Left lung (tissue), 10 donors: ENCODE data around the gene VSIG8. TPM values are rescaled to one million over a fixed set of nuclear protein-coding genes. Genes with fewer than 3 reads are reported as not detected.
A peak's percentile ranks its signal among the peaks of the same experiment; 100 is the strongest.

Source experiments
- ATAC-seq: fragments of 200-7000 bp; cut with Tn5 transposase; one replicate; pipeline ENCODE4 v1.9.1; 2020; ENCODE audit warnings: moderate library complexity
- DNase-seq, 4 donors: peaks; one replicate each; pipeline ENCODE4 v3.0.0-alpha.2; 2013 to 2020
- H3K27ac ChIP-seq, 2 donors: fragments of 200-600 bp; sonication (generic) in 1 of 2; one replicate each; pipeline versions ENCODE4 v1.5.0 to v1.8.0; 2020 to 2021
- H3K27me3 ChIP-seq, 2 donors: fragments of 200-600 bp; sonication (generic) in 1 of 2; one replicate each; pipeline versions ENCODE4 v1.5.0 to v1.8.0; 2020 to 2021
- H3K36me3 ChIP-seq, 2 donors: fragments of 200-600 bp; sonication (generic) in 1 of 2; one replicate each; pipeline versions ENCODE4 v1.5.0 to v1.8.0; 2020 to 2021
- H3K4me1 ChIP-seq, 2 donors: fragments of 200-600 bp; one replicate each; pipeline ENCODE4 v1.8.0; 2021
- H3K4me3 ChIP-seq, 2 donors: fragments of 200-600 bp; sonication (generic) in 1 of 2; one replicate each; pipeline versions ENCODE4 v1.5.0 to v1.8.0; 2020 to 2021; ENCODE audit warnings: mild to moderate bottlenecking in 1 of 2
- H3K9me3 ChIP-seq, 2 donors: fragments of 200-600 bp; sonication (generic) in 1 of 2; one replicate each; pipeline versions ENCODE4 v1.5.0 to v1.8.0; 2020 to 2021
- intact Hi-C, 2 donors: fragments of 100-400 bp; cut with DNase I; formaldehyde crosslinking; loops; one replicate each; pipeline versions ENCODE4 v1.11.2 to v1.14.2; 2022
- polyA plus RNA-seq, 6 donors: library from polyadenylated mRNA; unstranded; fragments of 120-200 nt; gene quantifications; one replicate each; pipeline ENCODE4 v1.2.1, GENCODE V29; 2013; ENCODE audit not compliant: insufficient read length in 6 of 6
- total RNA-seq, 2 donors: library from RNA; stranded (reverse); fragmentation: NEBNext Ultra II Directional; extraction: Animal tissue kit (Norgen Biotek cat#: 25700); gene quantifications; one replicate each; pipeline ENCODE4 v1.2.1, GENCODE V29; 2021
- TF ChIP-seq, protein P1 (sequence below), 2 donors: fragments of 200-600 bp; sonication (generic) in 1 of 2; IDR thresholded peaks; one replicate each; pipeline versions ENCODE4 v1.5.0 to v1.8.0; 2021; ENCODE audit warnings: antibody characterized with exemption in 2 of 2
- donor health status: DM: no; HTN: yes; CAD: no.
- donor health status: DM: no; HTN: no; CAD: no.

Gene VSIG8
- total and polyA plus RNA-seq, 8 donors = 0.10 to 0.14 TPM; not detected in 6

DNA sequence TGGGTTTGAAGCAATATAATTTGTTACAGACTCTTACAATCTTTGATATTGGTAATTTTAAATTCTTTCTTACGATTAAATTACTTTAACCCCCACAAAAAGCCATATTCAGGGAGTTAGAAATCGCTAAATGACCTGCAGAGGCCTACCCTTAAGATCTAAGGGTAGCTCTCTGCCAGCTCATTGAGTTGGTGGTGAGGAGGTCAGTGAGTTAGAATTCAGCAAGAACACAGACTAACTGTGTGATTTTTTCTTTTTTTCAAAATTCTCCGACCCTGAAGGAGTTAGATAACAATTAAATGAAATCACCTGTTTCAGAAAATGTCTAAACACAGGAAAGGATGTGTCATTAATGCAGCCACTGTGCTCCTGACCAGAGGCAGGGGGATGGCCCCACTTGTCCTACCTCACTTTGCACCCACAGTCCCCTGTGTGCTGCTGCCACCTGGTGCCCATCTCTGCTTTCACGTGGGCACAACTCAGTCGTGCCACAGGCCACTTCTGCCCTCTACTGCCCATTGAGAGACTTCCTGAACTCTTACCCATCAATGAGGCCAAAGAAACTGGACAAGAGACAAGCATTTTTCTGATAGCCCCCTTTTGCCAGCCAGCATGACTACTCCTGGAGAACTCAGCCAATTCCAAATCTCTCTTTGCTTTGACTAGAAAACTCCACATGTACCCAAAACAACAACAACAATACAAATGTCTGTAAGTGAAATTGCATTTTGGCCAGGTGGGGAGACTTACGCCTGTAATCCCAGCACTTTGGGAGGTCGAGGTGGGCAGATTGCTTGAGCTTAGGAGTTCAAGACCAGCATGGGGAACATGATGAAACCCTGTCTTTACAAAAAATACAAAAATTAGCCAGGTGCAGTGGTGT, 29.1 kb upstream of the VSIG8 start:
- Histone ChIP-seq H3K4me1 (peaks cover 20 to 43% of the 10 kb centered on the region in 2 donors), H3K27ac (no peak overlapping the region), H3K27me3 (no peaks in the 10 kb centered on the region), H3K4me3 (no peak overlapping the region), H3K36me3 (no peaks in the 10 kb centered on the region), H3K9me3 (no peaks in the 10 kb centered on the region)
- TF ChIP-seq, protein P1, sequence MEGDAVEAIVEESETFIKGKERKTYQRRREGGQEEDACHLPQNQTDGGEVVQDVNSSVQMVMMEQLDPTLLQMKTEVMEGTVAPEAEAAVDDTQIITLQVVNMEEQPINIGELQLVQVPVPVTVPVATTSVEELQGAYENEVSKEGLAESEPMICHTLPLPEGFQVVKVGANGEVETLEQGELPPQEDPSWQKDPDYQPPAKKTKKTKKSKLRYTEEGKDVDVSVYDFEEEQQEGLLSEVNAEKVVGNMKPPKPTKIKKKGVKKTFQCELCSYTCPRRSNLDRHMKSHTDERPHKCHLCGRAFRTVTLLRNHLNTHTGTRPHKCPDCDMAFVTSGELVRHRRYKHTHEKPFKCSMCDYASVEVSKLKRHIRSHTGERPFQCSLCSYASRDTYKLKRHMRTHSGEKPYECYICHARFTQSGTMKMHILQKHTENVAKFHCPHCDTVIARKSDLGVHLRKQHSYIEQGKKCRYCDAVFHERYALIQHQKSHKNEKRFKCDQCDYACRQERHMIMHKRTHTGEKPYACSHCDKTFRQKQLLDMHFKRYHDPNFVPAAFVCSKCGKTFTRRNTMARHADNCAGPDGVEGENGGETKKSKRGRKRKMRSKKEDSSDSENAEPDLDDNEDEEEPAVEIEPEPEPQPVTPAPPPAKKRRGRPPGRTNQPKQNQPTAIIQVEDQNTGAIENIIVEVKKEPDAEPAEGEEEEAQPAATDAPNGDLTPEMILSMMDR (IDR thresholded peaks at IDR 0.05) = peak; percentile 87 to 96
- intact Hi-C loops = loop anchor here in 1 of 2 donors (5.0 kb wide), 1 partner anchor 94 kb away; no protein-coding TSS in a partner anchor
- peak; percentile 97 for ATAC-seq
- DNase-seq = peak; percentile 61 to 93 (median 86)

DNA sequence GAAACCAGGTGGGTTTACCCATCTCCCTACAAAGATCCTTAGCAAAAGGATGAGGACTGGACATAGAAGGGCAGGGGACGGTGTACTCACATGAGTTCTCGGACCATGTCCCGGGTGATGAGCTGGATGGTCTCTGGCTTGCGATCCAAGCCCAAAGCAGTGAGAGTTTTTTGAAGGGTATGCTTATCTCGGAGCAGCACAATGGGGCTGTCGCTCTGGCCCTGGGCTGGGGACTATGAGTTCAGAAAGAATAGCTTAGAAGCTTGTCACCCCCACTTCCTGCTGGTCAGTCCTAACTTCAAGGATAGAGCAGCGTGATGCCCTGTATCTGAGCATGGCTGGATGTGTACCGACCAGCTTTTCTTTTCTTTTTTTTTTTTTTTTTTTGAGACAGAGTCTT, 27.9 kb upstream of the VSIG8 start:
- H3K27ac ChIP-seq = peak overlapping the region; percentile 76 to 82
- H3K4me3 ChIP-seq = no peak overlapping the region
- H3K36me3 ChIP-seq = no peaks in the 10 kb centered on the region
- TF ChIP-seq, protein P1 (IDR thresholded peaks at IDR 0.05) = no peak
- H3K27me3 ChIP-seq = no peaks in the 10 kb centered on the region
- DNase-seq = no peak
- intact Hi-C loops = loop anchor here in 1 of 2 donors (5.0 kb wide), 1 partner anchor 93 kb away; no protein-coding TSS in a partner anchor
- no peak for ATAC-seq
- no peaks in the 10 kb centered on the region for H3K9me3 ChIP-seq
- H3K4me1 ChIP-seq = peaks cover 12 to 31% of the 10 kb centered on the region in 2 donors

DNA sequence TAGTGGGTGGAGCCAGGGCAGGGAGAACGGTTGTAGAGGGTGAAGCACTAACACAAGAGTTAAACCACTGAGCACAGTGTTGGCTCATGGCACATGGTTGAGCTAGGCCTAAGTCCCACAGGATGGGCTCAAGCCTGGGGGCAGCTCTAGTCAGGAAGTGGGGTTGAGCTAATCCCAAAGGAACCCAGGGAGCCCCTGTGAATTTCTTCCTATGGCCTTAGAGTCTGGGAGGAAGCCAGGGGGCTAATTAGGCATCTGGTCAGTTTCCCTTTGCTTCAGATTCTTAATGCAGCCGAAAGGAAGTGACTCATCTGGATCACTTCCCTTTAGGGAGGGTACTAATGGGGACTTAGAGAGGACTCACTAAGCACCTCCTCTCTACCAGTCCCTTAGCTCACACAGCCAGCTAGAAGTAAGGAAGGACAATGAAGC, 27.4 kb upstream of the VSIG8 start:
- no peaks in the 10 kb centered on the region for H3K36me3 ChIP-seq
- peak in 2 of 4 donors; percentile 36 to 59 for DNase-seq
- H3K27ac ChIP-seq = peak overlapping the region; percentile 76 to 82
- H3K27me3 ChIP-seq = no peaks in the 10 kb centered on the region
- TF ChIP-seq, protein P1 (IDR thresholded peaks at IDR 0.05) = no peak
- intact Hi-C loops = loop anchor here in 1 of 2 donors (5.0 kb wide), 1 partner anchor 93 kb away; no protein-coding TSS in a partner anchor
- peak; percentile 82 for ATAC-seq
- peaks cover 12 to 31% of the 10 kb centered on the region in 2 donors for H3K4me1 ChIP-seq
- H3K4me3 ChIP-seq = no peak overlapping the region
- no peaks in the 10 kb centered on the region for H3K9me3 ChIP-seq

DNA sequence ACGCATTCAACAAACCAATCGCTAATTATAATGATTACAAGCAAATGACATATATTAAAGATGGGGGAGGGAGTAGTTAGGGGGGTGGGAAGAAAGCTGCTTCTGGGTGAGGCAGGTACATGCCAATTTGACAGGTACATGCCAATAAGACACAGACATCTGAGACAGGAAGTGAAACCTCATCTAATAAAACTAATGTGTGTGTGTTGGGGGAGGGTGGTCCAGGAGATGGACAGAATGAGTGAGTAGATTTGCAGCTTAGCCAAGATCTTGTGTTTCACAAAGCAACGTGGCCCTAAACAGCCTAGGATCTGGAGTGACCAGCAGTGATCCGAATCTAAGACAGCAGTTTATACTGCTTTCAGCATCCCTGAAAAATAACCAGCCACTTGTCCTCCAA, 26.7 kb upstream of the VSIG8 start:
- TF ChIP-seq, protein P1 (IDR thresholded peaks at IDR 0.05) = no peak
- ATAC-seq (no peak), DNase-seq (no peak)
- Histone ChIP-seq H3K36me3 (no peaks in the 10 kb centered on the region), H3K9me3 (no peaks in the 10 kb centered on the region), H3K27me3 (no peaks in the 10 kb centered on the region), H3K27ac (peak overlapping the region in 1 of 2 donors; percentile 82), H3K4me3 (no peak overlapping the region), H3K4me1 (peaks cover 12 to 31% of the 10 kb centered on the region in 2 donors)
- intact Hi-C loops = no loop called here

DNA sequence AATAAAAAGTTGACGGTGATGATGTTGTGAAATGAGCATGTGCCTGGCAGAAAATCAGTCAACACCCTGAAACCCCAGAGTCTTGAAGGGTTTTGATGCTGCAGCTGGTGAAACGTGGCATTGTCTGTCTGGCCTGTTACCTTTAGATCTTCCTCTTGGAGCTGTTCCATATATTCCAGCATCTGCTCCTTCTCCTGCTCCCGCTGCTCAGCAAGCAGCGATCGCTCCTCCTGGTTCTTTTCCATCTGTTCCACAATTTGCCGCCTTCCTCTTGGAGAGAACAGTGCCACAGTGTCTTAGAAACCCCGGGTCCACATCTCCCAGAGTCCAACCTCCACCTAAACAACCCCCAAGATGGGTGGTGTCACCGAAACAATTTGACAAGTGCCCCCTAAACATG, 21.8 kb upstream of the VSIG8 start:
- no peak for ATAC-seq
- H3K4me1 ChIP-seq = peaks cover 3 to 40% of the 10 kb centered on the region in 2 donors
- no peak overlapping the region for H3K27ac ChIP-seq
- TF ChIP-seq, protein P1 (IDR thresholded peaks at IDR 0.05) = no peak
- intact Hi-C loops = no loop called here
- H3K9me3 ChIP-seq = no peaks in the 10 kb centered on the region
- no peak for DNase-seq
- no peaks in the 10 kb centered on the region for H3K36me3 ChIP-seq
- no peaks in the 10 kb centered on the region for H3K27me3 ChIP-seq
- H3K4me3 ChIP-seq = no peak overlapping the region
